Bronchus fibroblast of lung (primary cell): ENCODE data around the gene SPAM1. TPM values are rescaled to one million over a fixed set of nuclear protein-coding genes. Genes with fewer than 3 reads are reported as not detected.

Source experiments
- total RNA-seq: library from RNA; depleted of rRNA; stranded (reverse); fragments of >200 nt; gene quantifications from 2 replicates; pipeline ENCODE4 v1.2.3, GENCODE V29; 2015

SPAM1 gene, protein sequence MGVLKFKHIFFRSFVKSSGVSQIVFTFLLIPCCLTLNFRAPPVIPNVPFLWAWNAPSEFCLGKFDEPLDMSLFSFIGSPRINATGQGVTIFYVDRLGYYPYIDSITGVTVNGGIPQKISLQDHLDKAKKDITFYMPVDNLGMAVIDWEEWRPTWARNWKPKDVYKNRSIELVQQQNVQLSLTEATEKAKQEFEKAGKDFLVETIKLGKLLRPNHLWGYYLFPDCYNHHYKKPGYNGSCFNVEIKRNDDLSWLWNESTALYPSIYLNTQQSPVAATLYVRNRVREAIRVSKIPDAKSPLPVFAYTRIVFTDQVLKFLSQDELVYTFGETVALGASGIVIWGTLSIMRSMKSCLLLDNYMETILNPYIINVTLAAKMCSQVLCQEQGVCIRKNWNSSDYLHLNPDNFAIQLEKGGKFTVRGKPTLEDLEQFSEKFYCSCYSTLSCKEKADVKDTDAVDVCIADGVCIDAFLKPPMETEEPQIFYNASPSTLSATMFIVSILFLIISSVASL
- total RNA-seq: not detected in 2 replicates

DNA sequence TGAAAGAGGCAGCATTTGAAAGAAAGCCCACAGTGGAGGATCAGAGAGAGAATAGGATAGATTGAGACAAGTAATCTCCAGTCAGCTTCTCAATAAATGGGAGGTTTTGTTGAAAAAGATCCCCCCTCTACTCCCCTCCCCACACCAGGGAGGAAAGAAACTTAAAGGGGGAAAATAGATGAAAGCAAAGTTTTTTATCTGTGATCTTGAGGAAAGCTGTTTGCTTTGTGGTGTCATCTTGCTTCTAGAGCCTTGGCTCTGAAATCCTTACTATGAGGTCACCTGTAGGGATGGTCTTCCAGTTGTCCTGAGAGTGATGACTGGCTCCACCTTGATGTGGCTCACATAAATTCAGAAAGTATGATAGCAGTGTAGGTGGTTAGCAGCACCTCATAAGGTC lies at the start of gene SPAM1:
Gene SPAM1 (plus strand): TSS at position 301 of the 400 bp plus-strand sequence. CDS start 28,330 bp downstream, outside the sequence.

Other genes with a start within 250 kb of the SPAM1 start
- gene WASL, start 176.2 kb upstream of the SPAM1 start, total RNA-seq: 8.0 and 10.8 TPM in 2 replicates
- not detected in 2 replicates for gene HYAL4, start 80.1 kb upstream of the SPAM1 start, total RNA-seq
- gene TMEM229A, start 107.8 kb downstream of the SPAM1 start, total RNA-seq: under 0.01 TPM in 1 of 2 replicates, not detected in the other